Measurements from ENCODE around the gene TOGARAM2.

TOGARAM2 gene

GRCh38 chr2:29050591-29050990 lies 69.5 kb downstream of the TOGARAM2 start:
- DNase-seq (ENCODE audit: low spot score), result no peak
- TF ChIP-seq CTCF (IDR thresholded peaks at IDR 0.05; ENCODE audit: extremely low read depth, missing control alignments), result no peak

DNA sequence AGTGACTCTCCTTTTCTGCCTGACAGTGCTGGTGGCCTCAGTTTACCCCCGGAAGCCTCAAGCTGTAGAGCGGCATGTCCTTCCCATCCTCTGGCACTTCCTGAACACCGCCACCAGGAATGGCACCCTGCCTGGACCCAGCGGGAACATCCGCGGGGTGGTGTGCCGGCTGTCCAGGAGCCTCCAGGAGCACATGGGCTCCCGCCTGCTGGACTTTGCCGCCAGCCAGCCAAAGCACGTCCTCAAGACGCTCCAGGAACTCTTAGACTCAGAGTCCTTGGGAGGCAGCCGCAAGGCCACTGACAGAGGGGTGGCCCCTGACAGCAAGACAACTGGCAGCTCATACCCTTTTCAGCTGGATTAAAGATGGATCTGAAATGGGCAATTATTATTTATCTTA lies 70.6 kb downstream of the TOGARAM2 start:
- DNase-seq (ENCODE audit: low spot score), result no peak
- no peak for TF ChIP-seq CTCF (IDR thresholded peaks at IDR 0.05; ENCODE audit: extremely low read depth, missing control alignments)

- TF ChIP-seq CTCF (IDR thresholded peaks at IDR 0.05; ENCODE audit: extremely low read depth, missing control alignments), result no peak
- no peak for DNase-seq (ENCODE audit: low spot score)
Measured at GRCh38 chr2:29052807-29053206, 71.7 kb downstream of the TOGARAM2 start.

DNA sequence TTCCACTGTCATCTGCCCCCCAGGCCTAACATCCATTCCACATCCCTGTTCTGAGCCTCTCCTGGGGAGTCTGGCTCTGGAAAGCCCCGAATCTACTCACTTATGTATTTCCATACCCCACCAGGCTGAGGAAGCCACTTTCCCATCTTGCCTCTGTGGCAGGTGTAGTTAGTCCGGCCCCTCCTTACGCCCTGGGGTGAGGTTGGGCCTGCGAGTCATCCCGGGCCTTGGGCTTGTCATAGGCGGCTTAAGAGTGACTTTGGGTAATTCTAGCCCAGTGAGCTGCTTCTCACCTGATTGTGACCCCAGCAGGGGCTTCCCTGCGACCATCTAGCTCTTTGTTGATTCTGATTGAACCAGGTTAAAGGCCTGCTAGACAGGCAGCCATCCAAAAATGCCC lies 72.1 kb downstream of the TOGARAM2 start:
- no peak for DNase-seq (ENCODE audit: low spot score)
- TF ChIP-seq CTCF (IDR thresholded peaks at IDR 0.05; ENCODE audit: extremely low read depth, missing control alignments), result no peak

- DNase-seq (ENCODE audit: low spot score), result no peak
- no peak for TF ChIP-seq CTCF (IDR thresholded peaks at IDR 0.05; ENCODE audit: extremely low read depth, missing control alignments)
Measured at GRCh38 chr2:29053670-29054400, 72.7 kb downstream of the TOGARAM2 start.

DNA sequence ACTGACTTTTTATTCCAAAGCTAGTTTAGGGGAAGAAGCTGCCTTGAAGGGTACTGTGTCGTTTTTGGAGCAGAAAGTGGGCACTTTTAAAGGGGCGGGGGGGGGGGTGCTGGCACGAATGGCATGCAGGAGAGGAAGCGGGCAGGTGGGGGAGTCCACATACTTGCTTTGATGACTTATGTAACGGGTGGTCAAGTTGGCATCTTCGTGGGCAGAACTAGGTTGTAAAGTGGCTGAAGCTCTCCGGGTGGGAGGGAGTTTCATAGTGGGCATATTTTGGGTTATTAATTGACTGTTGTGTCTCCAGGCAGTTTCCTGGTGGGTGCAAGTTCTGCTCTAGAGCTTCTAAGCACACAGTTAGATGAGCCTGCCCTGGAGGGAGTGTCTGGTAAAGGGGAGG lies 73.3 kb downstream of the TOGARAM2 start:
- TF ChIP-seq CTCF (IDR thresholded peaks at IDR 0.05; ENCODE audit: extremely low read depth, missing control alignments), result no peak
- no peak for DNase-seq (ENCODE audit: low spot score)

DNA sequence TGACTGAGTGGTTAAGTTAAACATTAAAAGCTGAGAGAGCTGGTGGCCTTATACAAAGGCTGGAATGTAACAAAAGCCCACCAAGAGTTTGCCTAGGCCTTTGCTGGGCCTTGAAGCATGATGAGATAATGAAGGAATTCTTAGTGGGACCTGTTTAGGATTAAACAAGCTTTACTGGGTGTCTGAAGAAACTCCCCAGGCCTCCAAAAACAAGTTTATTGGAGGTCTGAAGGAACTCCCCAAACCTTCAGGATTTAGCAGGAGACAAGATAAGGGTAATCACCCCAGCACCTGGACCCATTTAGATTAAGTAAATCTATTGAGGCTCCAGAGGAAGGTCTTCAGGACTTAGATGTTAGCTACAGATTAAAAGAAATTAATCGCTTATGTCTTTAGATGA lies 74.5 kb downstream of the TOGARAM2 start:
- no peak for DNase-seq (ENCODE audit: low spot score)

More for the DNA sequence above, 74.5 kb downstream of the TOGARAM2 start:
- no peak for TF ChIP-seq CTCF (IDR thresholded peaks at IDR 0.05; ENCODE audit: extremely low read depth, missing control alignments)

Data from GM20000 (cell line).